Measurements from ENCODE around the gene ARHGEF28. TPM values are rescaled to one million over a fixed set of nuclear protein-coding genes. Genes with fewer than 3 reads are reported as not detected.

The ARHGEF28 gene
- polyA plus RNA-seq, 1 experiment: 8.8 TPM

- no peak overlapping the region for H3K27ac ChIP-seq (ENCODE audit: low read depth, low read length)
- POLR2A ChIA-PET: no interaction called here
- CTCF ChIA-PET: interaction anchor here (1.5 kb wide), 1 partner anchor 24 kb away, joined by 3 read pairs; no protein-coding TSS in a partner anchor
- no peaks in the 10 kb centered on the region for H3K27me3 ChIP-seq (ENCODE audit: control insufficient read depth, insufficient read depth, low read length)
- no peak overlapping the region for H3K4me3 ChIP-seq (ENCODE audit: low read depth, low read length)
- TF ChIP-seq, protein P1, sequence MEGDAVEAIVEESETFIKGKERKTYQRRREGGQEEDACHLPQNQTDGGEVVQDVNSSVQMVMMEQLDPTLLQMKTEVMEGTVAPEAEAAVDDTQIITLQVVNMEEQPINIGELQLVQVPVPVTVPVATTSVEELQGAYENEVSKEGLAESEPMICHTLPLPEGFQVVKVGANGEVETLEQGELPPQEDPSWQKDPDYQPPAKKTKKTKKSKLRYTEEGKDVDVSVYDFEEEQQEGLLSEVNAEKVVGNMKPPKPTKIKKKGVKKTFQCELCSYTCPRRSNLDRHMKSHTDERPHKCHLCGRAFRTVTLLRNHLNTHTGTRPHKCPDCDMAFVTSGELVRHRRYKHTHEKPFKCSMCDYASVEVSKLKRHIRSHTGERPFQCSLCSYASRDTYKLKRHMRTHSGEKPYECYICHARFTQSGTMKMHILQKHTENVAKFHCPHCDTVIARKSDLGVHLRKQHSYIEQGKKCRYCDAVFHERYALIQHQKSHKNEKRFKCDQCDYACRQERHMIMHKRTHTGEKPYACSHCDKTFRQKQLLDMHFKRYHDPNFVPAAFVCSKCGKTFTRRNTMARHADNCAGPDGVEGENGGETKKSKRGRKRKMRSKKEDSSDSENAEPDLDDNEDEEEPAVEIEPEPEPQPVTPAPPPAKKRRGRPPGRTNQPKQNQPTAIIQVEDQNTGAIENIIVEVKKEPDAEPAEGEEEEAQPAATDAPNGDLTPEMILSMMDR (IDR thresholded peaks at IDR 0.05; ENCODE audit: low read depth, low read length): no peak
- no peak for DNase-seq (ENCODE audit: low read depth, low spot score)
- no peaks in the 10 kb centered on the region for H3K9me3 ChIP-seq (ENCODE audit: control insufficient read depth, insufficient read depth, low read length)
Measured at GRCh38 chr5:73716284-73716808, 90.3 kb downstream of the ARHGEF28 start.

- no peak overlapping the region for H3K27ac ChIP-seq (ENCODE audit: low read depth, low read length)
- CTCF ChIA-PET: no interaction called here
- DNase-seq (ENCODE audit: low read depth, low spot score): no peak
- no peak overlapping the region for H3K4me3 ChIP-seq (ENCODE audit: low read depth, low read length)
- POLR2A ChIA-PET: no interaction called here
- H3K27me3 ChIP-seq (ENCODE audit: control insufficient read depth, insufficient read depth, low read length): no peaks in the 10 kb centered on the region
- H3K9me3 ChIP-seq (ENCODE audit: control insufficient read depth, insufficient read depth, low read length): no peaks in the 10 kb centered on the region
- TF ChIP-seq, protein P1 (IDR thresholded peaks at IDR 0.05; ENCODE audit: low read depth, low read length): no peak
Measured at GRCh38 chr5:73718762-73719161, 92.8 kb downstream of the ARHGEF28 start.

- POLR2A ChIA-PET: no interaction called here
- no peaks in the 10 kb centered on the region for H3K9me3 ChIP-seq (ENCODE audit: control insufficient read depth, insufficient read depth, low read length)
- no peak for DNase-seq (ENCODE audit: low read depth, low spot score)
- no peak overlapping the region for H3K4me3 ChIP-seq (ENCODE audit: low read depth, low read length)
- TF ChIP-seq, protein P1 (IDR thresholded peaks at IDR 0.05; ENCODE audit: low read depth, low read length): no peak
- no peak overlapping the region for H3K27ac ChIP-seq (ENCODE audit: low read depth, low read length)
- CTCF ChIA-PET: no interaction called here
- no peaks in the 10 kb centered on the region for H3K27me3 ChIP-seq (ENCODE audit: control insufficient read depth, insufficient read depth, low read length)
Measured at GRCh38 chr5:73719632-73720031, 93.6 kb downstream of the ARHGEF28 start.

- H3K9me3 ChIP-seq (ENCODE audit: control insufficient read depth, insufficient read depth, low read length): no peaks in the 10 kb centered on the region
- TF ChIP-seq, protein P1 (IDR thresholded peaks at IDR 0.05; ENCODE audit: low read depth, low read length): no peak
- peak; percentile 33 for DNase-seq (ENCODE audit: low read depth, low spot score)
- no peak overlapping the region for H3K4me3 ChIP-seq (ENCODE audit: low read depth, low read length)
- H3K27ac ChIP-seq (ENCODE audit: low read depth, low read length): no peak overlapping the region
- POLR2A ChIA-PET: interaction anchor here (0.5 to 1.1 kb wide), 4 partner anchors 26 to 1562 kb away, joined by 3 to 4 read pairs (median 4); no protein-coding TSS in a partner anchor
- H3K27me3 ChIP-seq (ENCODE audit: control insufficient read depth, insufficient read depth, low read length): no peaks in the 10 kb centered on the region
- CTCF ChIA-PET: interaction anchor here (1.0 to 1.7 kb wide), 3 partner anchors 71 to 131 kb away, joined by 3 to 8 read pairs (median 3); no protein-coding TSS in a partner anchor
Measured at GRCh38 chr5:73722231-73722630, 96.2 kb downstream of the ARHGEF28 start.

GRCh38 chr5:73726071-73726470 lies 100.1 kb downstream of the ARHGEF28 start:
- DNase-seq (ENCODE audit: low read depth, low spot score): no peak
- ChIA-PET POLR2A (no interaction called here), CTCF (no interaction called here)
- Histone ChIP-seq H3K27ac (ENCODE audit: low read depth, low read length) (no peak overlapping the region), H3K4me3 (ENCODE audit: low read depth, low read length) (no peak overlapping the region), H3K27me3 (ENCODE audit: control insufficient read depth, insufficient read depth, low read length) (no peaks in the 10 kb centered on the region), H3K9me3 (ENCODE audit: control insufficient read depth, insufficient read depth, low read length) (no peaks in the 10 kb centered on the region)
- TF ChIP-seq, protein P1 (IDR thresholded peaks at IDR 0.05; ENCODE audit: low read depth, low read length): no peak

All from AG04450 (cell line).